ENCODE data around the gene ZNG1C.
"Not testable (repeated sequence)": the region's sequence is repeated elsewhere in the genome, so short reads cannot be mapped to it uniquely, and the experiment has no call there.

The ZNG1C gene

DNA sequence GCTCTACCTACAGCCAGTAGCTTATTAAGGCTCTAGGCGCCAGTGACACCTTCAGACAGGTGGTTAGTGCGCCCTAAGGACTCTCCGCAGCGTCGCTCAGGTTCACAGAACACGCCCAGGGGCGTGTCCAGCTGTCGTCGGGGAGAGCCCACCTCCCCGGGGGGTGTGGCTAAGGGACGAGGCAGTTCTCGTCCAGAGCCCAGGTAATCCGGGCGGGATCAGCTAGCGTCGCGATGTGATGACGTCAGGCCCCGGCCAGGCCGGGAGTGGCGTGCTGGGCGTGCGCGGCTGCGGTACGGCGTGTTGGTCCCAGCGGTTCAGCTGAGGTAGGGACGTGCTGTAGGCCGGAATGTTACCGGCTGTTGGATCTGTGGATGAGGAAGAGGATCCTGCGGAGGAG lies at the start of gene ZNG1C:
TSS of gene ZNG1C (plus strand) at position 301 of the 400 bp plus-strand sequence. CDS start at position 350, 49 bp downstream.
- DNase-seq: not testable (repeated sequence)

- DNase-seq: not testable (repeated sequence)
Measured at GRCh38 chr9:68242437-68242836, 654 bp downstream of the ZNG1C start.

DNA sequence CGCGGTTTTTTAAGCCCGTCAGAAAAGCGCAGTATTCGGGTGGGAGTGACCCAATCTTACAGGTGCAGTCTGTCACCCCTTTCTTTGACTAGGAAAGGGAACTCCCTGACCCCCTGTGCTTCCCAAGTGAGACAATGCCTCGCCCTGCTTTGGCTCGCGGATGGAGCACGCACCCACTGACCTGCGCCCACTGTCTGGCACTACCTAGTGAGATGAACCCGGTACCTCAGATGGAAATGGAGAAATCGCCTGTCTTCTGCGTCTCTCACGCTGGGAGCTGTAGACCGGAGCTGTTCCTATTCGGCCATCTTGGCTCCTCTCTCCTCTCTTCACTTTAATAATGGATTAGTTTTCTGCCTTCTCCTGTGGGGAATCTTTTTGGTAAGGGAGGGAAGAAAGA lies 39.3 kb downstream of the ZNG1C start:
- not testable (repeated sequence) for DNase-seq

DNA sequence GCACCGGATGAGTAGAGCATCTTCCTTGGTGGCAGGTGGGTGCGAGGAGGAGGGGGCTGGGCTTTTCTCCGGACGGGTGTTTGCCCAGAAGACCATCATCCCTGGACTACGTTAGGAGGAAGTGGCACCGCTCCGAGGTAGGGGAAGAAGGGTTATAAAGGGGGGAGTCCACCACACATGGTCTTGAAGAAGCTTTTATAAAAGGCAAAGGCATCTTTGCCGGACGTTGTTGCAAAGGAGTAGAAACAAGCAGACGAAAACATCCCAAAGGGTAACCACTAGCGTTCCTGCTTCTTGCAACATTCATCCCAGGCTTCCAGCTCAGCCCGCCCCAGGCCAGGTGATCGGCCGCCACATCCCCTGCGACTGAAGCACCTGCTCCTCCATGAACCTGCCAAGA lies 60.8 kb downstream of the ZNG1C start, which contains the start of gene FOXD4L3:
TSS of gene FOXD4L3 (plus strand) at position 301 of the 400 bp plus-strand sequence. CDS start at position 386, 85 bp downstream.
- DNase-seq: not testable (repeated sequence)

- DNase-seq: not testable (repeated sequence)
Measured at GRCh38 chr9:68303771-68304170, 62.0 kb downstream of the ZNG1C start.

DNA sequence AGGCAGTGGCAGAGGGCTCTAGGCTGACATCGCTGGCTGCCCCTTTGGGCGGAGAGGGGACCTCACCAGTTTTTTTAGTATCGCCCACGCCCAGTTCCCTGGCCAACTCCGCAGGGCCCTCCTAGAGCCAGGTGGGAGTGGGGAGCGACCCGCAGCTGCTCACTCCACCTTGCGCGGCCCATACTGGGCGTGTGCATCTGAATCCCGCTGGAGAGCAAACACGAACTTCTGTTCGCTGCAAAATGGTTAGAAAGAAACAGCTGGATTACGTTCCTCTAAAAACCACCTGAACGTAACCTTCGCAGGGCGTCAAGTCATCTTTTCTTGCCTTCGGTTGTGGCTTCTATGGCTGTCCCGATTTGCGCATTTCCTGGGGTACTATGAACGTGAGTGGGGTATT lies 62.4 kb downstream of the ZNG1C start:
- DNase-seq: not testable (repeated sequence)

GRCh38 chr9:68304777-68305176 lies 63.0 kb downstream of the ZNG1C start:
- DNase-seq: not testable (repeated sequence)

DNA sequence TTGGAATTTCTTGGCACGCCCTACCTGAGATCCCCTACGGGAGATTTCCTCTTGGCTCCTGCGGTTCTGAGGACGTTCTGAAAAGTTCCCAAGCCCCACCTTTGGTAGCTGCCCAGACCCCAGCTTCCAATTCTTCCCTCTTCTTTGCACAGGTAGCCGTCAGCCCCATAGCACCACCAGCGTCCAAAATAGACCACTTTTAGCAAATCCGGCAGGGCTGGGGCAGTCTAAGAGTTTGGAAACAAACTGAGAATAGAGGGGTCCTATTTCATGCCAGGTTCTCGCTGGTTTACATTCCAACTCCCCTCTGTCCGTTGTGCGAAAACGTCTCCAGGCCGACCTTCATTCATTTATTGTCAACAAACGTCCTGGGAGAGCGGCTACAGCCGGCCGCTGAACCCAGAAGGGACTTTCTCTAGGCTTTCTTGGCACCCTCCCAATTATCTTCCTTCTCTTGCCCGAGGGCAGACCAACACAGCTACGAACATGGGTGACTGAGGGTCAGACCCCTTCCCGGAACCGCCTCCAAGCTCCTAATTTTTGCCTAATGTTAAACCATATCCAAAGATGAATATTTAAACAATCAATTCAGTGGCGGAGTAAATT lies 64.0 kb downstream of the ZNG1C start:
- DNase-seq: not testable (repeated sequence)

- not testable (repeated sequence) for DNase-seq
Measured at GRCh38 chr9:68306391-68306964, 64.7 kb downstream of the ZNG1C start.

DNA sequence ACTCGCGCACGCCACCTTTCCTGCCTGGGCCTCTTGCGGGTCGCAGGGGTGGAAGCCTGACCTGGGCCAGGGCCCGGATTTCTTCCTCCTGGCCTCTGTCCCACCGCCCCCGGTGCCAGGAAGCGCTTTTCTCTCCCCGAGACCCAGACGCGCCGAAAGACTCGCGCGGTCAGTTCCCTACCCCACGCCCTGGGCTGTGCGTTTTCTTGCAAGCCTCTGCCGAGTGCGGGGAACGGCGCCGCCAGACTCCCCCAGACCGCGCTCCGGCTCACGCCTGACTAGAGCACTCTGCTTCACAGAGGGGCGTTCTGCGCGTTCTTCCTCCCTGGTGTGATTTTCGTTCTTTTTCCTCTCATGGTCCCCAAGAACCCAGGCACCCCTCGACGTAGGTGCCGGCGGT lies 65.3 kb downstream of the ZNG1C start:
- not testable (repeated sequence) for DNase-seq

DNA sequence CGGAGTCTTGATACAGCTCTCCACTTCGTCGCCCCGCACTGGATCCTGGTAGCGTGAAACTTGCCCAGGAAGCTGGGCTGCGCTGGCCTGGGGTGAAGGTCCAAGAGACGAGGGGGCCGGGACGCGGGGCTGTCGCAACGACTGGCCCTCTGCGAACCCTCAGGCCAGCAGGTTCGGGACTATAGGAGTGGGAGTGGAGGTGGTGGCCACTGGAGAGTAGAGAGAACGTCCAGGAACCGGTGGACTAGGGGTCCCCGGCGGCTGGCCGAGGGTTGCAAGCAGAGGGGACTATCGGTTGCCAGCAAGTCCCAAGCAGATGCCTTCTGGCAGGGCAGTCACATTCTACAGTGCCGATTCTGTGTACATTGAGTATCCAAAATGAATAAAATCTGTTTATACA lies 65.9 kb downstream of the ZNG1C start:
- DNase-seq: not testable (repeated sequence)

- not testable (repeated sequence) for DNase-seq
Measured at GRCh38 chr9:68311208-68311607, 69.4 kb downstream of the ZNG1C start.

DNA sequence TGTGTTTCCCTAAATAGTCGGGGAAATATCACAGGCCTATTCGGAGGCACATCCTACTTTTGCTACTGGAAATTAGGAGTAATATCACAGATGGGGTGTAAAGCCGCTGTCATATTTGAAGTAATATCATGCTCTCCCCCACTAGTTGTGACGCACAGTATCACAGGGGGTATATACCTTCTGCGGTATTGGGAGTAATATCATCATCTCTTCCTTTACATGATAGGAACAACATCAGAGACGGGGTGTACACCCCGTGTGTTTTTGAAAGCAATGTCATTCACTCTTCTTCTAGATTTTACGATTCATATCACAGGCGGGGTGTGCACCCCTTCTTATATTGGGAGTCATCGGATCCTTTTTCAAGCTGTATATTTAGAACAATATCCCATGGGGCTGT lies 76.4 kb downstream of the ZNG1C start:
- DNase-seq: not testable (repeated sequence)

DNA sequence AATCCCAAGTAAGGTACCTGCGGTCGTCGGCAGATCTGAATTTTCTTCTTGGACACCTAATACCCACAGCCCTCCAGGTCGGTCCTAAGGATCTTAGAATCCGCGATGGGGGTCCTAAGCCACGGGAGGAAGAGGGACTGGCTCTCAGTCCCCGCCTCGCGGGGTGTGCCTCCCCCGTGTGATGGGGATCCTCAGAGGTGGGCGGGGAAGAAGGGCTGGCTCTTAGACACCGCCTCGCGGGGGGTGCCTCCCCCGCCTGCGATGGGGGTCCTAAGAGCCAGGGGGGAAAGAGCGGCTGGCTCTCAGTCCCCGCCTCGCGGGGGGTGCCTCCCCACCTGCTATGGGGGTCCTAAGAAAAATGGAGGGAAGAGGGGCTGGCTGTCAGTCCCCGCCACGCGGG lies 82.0 kb downstream of the ZNG1C start:
- DNase-seq: not testable (repeated sequence)

- DNase-seq: not testable (repeated sequence)
Measured at GRCh38 chr9:68324518-68324917, 82.7 kb downstream of the ZNG1C start.

- DNase-seq: not testable (repeated sequence)
Measured at GRCh38 chr9:68329106-68329505, 87.3 kb downstream of the ZNG1C start.

- not testable (repeated sequence) for DNase-seq
Measured at GRCh38 chr9:68330531-68331173, 88.9 kb downstream of the ZNG1C start.

- DNase-seq: not testable (repeated sequence)
Measured at GRCh38 chr9:68332122-68332521, 90.3 kb downstream of the ZNG1C start.

GRCh38 chr9:68335935-68336334 lies 94.2 kb downstream of the ZNG1C start:
- DNase-seq: not testable (repeated sequence)

- DNase-seq: not testable (repeated sequence)
Measured at GRCh38 chr9:68336639-68337339, 95.0 kb downstream of the ZNG1C start.

DNA sequence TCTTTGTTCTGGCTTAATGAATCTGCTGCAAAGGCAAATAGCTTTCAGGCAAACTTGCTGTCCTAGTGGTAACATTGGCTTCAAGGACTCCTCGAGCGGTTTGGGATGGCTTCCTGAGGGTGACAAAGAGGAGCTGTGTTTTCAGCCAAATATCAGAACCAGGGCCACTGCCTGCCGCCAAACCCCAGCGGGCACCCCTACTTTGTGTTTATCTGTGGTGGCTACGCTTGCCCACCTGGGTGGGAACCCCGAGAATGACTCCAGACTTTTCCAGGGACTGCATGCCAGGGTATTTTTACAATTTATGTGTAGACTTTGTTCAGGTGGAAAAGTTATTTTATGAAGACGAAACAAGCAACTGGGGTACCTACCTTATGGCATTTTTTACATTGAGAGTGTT lies 96.2 kb downstream of the ZNG1C start:
- not testable (repeated sequence) for DNase-seq

DNA sequence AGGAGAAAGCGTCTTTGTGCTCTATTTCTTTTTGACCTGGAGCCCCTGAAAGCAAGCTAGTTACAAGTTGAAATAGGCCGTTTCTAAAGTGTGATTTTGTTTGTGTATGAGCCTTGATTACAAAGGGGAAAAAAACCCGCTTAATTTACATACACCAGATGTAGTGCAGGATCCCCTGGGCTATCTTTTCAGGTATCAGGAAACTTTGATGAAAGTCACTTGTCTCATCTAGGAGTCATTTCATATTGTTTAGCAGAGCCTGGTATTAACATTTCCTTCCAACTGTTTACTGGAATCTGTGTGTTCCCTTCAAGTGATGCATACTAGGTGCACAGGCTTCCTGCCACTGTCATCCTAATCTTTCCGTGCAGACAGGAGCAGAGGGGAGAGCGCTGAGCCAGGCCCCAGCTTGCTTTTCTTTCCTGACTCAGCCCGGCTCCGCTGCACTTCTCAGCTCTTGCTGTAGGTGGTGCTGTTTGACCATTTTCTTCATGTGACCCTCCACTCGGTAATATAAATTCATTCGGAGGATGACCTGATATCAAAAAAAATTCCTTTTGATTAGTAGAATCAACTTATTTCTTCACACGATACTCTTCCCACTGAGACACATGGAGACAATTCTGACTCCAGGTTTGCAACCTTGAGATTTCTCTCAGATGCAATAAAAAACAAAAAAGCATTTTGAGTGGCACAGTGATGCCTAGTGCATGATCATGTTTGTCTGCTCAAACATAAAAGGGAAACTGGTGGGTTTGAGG lies 100.7 kb downstream of the ZNG1C start:
- not testable (repeated sequence) for DNase-seq
